Bone marrow (tissue), 2 donors: ENCODE measurements around the gene AVPR2.
A peak's percentile ranks its signal among the peaks of the same experiment; 100 is the strongest.

ENCODE experiments used
- DNase-seq, 2 donors: peaks; one replicate each; lab custom pipeline; 2025; lab: John Stamatoyannopoulos, UW

AVPR2 gene

GRCh38 chrX:153885968-153886903 is 18.2 kb upstream of the AVPR2 start, which contains the start of gene L1CAM:
TSS of gene L1CAM (minus strand) at chrX:153886173. CDS start at chrX:153875836, 10,337 bp downstream.
- no peak for DNase-seq

- DNase-seq = no peak
These were observed 17.6 kb upstream of the AVPR2 start for GRCh38 chrX:153886915-153887314.

- no peak for DNase-seq
These were observed 17.1 kb upstream of the AVPR2 start for GRCh38 chrX:153887385-153887784.

- DNase-seq = no peak
These were observed 16.1 kb upstream of the AVPR2 start for GRCh38 chrX:153888344-153888743.

- no peak for DNase-seq
These were observed 15.3 kb upstream of the AVPR2 start for GRCh38 chrX:153889123-153889522.

GRCh38 chrX:153897899-153898298 is 6.6 kb upstream of the AVPR2 start:
- DNase-seq = no peak

- peak; percentile 12 to 83 for DNase-seq
These were observed 3.4 kb upstream of the AVPR2 start for GRCh38 chrX:153900831-153901752.

GRCh38 chrX:153901753-153902140 is 2.7 kb upstream of the AVPR2 start:
- DNase-seq = no peak

- DNase-seq = no peak
These were observed 2.1 kb upstream of the AVPR2 start for GRCh38 chrX:153902385-153902784.

- no peak for DNase-seq
These were observed 1.1 kb upstream of the AVPR2 start for GRCh38 chrX:153903238-153903980.

- no peak for DNase-seq
These were observed 1.1 kb downstream of the AVPR2 start for GRCh38 chrX:153905481-153906095.

GRCh38 chrX:153906126-153906917 is 1.8 kb downstream of the AVPR2 start:
- no peak for DNase-seq

GRCh38 chrX:153907456-153907855 is 3.0 kb downstream of the AVPR2 start:
- DNase-seq = no peak

- DNase-seq = no peak
These were observed 3.9 kb downstream of the AVPR2 start for GRCh38 chrX:153908219-153908860.

- no peak for DNase-seq
These were observed 4.8 kb downstream of the AVPR2 start for GRCh38 chrX:153909024-153909979.

GRCh38 chrX:153909980-153910360 is 5.5 kb downstream of the AVPR2 start:
- no peak for DNase-seq

GRCh38 chrX:153910446-153910845 is 6.0 kb downstream of the AVPR2 start:
- no peak for DNase-seq

- DNase-seq = no peak
These were observed 7.3 kb downstream of the AVPR2 start for GRCh38 chrX:153911798-153912197.

GRCh38 chrX:153913211-153913610 is 8.7 kb downstream of the AVPR2 start:
- no peak for DNase-seq
